Measurements from ENCODE around the gene MRPL37. TPM values are rescaled to one million over a fixed set of nuclear protein-coding genes. Genes with fewer than 3 reads are reported as not detected.
"Not testable (repeated sequence)": the region's sequence is repeated elsewhere in the genome, so short reads cannot be mapped to it uniquely, and the experiment has no call there.

Gene MRPL37
- total RNA-seq, 1 donor, result 79.5 TPM

DNA sequence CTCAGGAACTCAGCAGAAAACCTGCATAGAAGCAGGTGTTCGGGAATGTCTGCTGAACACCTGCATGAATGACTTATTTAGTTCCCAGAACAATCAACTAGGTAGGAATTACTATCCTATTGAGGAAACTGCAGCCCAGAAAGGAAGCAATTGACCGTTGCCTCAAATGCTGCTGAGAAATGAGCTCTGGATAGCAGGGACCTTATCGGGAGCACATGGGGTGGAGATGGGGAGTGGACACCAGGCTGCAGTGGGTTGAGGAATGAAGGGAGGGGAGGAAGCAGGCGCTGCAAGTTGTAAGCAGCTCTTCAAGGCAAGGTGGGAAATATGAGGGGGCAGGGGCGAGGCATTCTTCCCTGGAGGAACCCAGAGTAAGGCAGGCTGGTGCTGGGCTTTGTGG, 36.4 kb upstream of the MRPL37 start:
- H3K4me3 ChIP-seq (ENCODE audit: low read depth, low read length), result no peak overlapping the region
- TF ChIP-seq, protein P1, sequence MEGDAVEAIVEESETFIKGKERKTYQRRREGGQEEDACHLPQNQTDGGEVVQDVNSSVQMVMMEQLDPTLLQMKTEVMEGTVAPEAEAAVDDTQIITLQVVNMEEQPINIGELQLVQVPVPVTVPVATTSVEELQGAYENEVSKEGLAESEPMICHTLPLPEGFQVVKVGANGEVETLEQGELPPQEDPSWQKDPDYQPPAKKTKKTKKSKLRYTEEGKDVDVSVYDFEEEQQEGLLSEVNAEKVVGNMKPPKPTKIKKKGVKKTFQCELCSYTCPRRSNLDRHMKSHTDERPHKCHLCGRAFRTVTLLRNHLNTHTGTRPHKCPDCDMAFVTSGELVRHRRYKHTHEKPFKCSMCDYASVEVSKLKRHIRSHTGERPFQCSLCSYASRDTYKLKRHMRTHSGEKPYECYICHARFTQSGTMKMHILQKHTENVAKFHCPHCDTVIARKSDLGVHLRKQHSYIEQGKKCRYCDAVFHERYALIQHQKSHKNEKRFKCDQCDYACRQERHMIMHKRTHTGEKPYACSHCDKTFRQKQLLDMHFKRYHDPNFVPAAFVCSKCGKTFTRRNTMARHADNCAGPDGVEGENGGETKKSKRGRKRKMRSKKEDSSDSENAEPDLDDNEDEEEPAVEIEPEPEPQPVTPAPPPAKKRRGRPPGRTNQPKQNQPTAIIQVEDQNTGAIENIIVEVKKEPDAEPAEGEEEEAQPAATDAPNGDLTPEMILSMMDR (IDR thresholded peaks at IDR 0.05; ENCODE audit: insufficient read depth, low read depth, low read length), result no peak
- no peak for DNase-seq (ENCODE audit: low read depth)

DNA sequence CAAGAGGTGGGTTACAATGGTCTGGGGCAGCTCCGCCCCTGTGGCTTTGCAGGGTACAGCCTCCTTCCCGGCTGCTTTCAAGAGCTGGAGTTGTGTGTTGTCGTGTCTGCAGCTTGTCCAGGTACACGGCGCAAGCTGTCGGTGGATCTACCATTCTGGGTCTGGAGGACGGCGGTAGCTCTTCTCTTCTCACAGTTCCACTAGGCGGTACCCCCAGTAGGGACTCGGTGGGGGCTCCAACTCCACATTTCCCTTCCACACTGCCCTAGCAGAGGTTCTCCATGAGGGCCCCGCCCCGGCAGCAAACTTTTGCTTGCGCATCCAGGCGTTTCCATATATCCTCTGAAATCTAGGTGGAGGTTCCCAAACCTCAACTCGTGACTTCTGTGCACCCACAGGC, 34.8 kb upstream of the MRPL37 start:
- DNase-seq (ENCODE audit: low read depth), result no peak
- no peak overlapping the region for H3K4me3 ChIP-seq (ENCODE audit: low read depth, low read length)
- TF ChIP-seq, protein P1 (IDR thresholded peaks at IDR 0.05; ENCODE audit: insufficient read depth, low read depth, low read length), result no peak

- not testable (repeated sequence) for H3K4me3 ChIP-seq (ENCODE audit: low read depth, low read length); DNase-seq (ENCODE audit: low read depth)
These were observed 33.6 kb upstream of the MRPL37 start for GRCh38 chr1:54166357-54166756.

GRCh38 chr1:54167422-54168139, 32.4 kb upstream of the MRPL37 start:
- H3K4me3 ChIP-seq (ENCODE audit: low read depth, low read length), result no peak overlapping the region
- TF ChIP-seq, protein P1 (IDR thresholded peaks at IDR 0.05; ENCODE audit: insufficient read depth, low read depth, low read length), result no peak
- no peak for DNase-seq (ENCODE audit: low read depth)

GRCh38 chr1:54168206-54168965, 31.6 kb upstream of the MRPL37 start:
- no peak for DNase-seq (ENCODE audit: low read depth)
- no peak overlapping the region for H3K4me3 ChIP-seq (ENCODE audit: low read depth, low read length)
- TF ChIP-seq, protein P1 (IDR thresholded peaks at IDR 0.05; ENCODE audit: insufficient read depth, low read depth, low read length), result no peak

GRCh38 chr1:54169068-54169467, 30.9 kb upstream of the MRPL37 start:
- TF ChIP-seq, protein P1 (IDR thresholded peaks at IDR 0.05; ENCODE audit: insufficient read depth, low read depth, low read length), result no peak
- H3K4me3 ChIP-seq (ENCODE audit: low read depth, low read length), result no peak overlapping the region
- DNase-seq (ENCODE audit: low read depth), result no peak

- no peak for DNase-seq (ENCODE audit: low read depth)
- TF ChIP-seq, protein P1 (IDR thresholded peaks at IDR 0.05; ENCODE audit: insufficient read depth, low read depth, low read length), result no peak
- H3K4me3 ChIP-seq (ENCODE audit: low read depth, low read length), result no peak overlapping the region
These were observed 29.0 kb upstream of the MRPL37 start for GRCh38 chr1:54171016-54171415.
